Suprapubic skin (tissue), 4 donors: ENCODE results near the gene DNAH17.

Experiments used
- CTCF ChIP-seq, 2 donors: fragments of 200-600 bp in 1 of 2; fragments of 450-650 bp in 1 of 2; sonication (generic) in 1 of 2; IDR thresholded peaks; one replicate each; pipeline ENCODE4 v1.5.1; 2016 to 2019; ENCODE audit warnings: antibody characterized with exemption in 2 of 2, mild to moderate bottlenecking in 1 of 2, moderate library complexity in 1 of 2
- EP300 ChIP-seq: sonication (generic); formaldehyde crosslinking; IDR thresholded peaks from one replicate; pipeline ENCODE4 v1.6.1; 2017; ENCODE audit warnings: antibody characterized with exemption
- POLR2A ChIP-seq, 2 donors: fragments of 450-650 bp; IDR thresholded peaks; one replicate each; pipeline ENCODE4 v1.6.1; 2017; ENCODE audit warnings: antibody characterized with exemption in 2 of 2, mild to moderate bottlenecking in 2 of 2, moderate library complexity in 2 of 2
- POLR2AphosphoS5 ChIP-seq, 3 donors: sonication (generic); formaldehyde crosslinking; IDR thresholded peaks; one replicate each; pipeline ENCODE4 v1.6.1; 2017; ENCODE audit warnings: antibody characterized with exemption in 3 of 3

GRCh38 chr17:78538033-78538776 is 39.0 kb downstream of the DNAH17 start:
- TF ChIP-seq CTCF (IDR thresholded peaks at IDR 0.05): no peak
- no peak for TF ChIP-seq EP300
- TF ChIP-seq POLR2A (IDR thresholded peaks at IDR 0.05): no peak
- TF ChIP-seq POLR2AphosphoS5 (IDR thresholded peaks at IDR 0.05): no peak
